GM21360 (cell line): ENCODE results near the gene BLOC1S1.
A peak's percentile ranks its signal among the peaks of the same experiment; 100 is the strongest.

Experiments
- ATAC-seq: cut with Tn5 transposase; IDR thresholded peaks from one replicate; pipeline ENCODE4 v1.9.1; 2021; ENCODE audit warnings: mild to moderate bottlenecking, moderate library complexity; ENCODE audit not compliant: unreplicated experiment

Gene BLOC1S1

DNA sequence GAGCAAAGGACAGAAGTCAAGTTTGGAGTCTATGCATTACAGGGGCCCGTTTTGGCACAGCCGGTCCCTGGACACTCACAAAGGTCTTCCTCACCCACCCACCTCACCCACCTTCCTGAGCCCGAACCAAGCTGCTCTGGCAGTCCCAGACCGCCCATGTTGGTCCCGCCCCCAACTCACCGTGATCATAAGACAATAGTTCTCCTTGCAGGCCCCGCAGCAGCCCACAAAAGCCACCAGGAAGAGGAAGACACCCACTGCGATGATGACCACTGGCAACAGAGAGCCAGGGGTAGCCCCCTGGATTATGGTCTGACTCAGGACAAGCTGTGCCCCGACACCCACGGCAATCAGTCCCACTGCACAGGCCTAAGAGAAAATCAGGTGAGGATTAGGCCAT, 11.1 kb downstream of the BLOC1S1 start:
- no peak for ATAC-seq

DNA sequence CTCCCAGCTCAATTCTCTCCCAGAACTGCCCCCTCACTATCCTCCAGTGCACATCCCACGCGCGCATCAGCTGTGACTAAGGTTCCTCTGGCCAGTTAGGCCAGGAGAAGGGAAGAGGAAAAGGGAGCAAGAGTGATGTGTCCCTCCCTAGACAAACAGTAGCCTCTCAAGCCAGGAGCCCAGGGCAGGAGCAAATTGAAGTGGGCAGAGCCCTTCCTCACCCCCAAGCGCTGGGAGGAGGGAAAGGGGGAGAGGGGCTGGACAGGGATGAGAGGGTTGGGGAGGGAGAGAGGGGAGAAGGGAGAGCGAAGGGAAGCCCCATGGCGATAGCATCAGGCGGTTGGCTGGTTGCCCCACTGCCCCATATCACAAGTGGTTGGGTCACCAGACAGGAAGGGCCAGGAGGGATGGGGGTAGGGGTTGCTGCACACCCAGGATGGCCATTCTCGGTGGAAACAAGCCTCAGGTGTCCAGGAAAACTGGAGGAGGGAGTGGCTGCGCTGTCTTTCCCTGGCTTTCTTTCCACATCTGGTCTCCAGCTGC, 11.9 kb downstream of the BLOC1S1 start:
- ATAC-seq, result no peak

DNA sequence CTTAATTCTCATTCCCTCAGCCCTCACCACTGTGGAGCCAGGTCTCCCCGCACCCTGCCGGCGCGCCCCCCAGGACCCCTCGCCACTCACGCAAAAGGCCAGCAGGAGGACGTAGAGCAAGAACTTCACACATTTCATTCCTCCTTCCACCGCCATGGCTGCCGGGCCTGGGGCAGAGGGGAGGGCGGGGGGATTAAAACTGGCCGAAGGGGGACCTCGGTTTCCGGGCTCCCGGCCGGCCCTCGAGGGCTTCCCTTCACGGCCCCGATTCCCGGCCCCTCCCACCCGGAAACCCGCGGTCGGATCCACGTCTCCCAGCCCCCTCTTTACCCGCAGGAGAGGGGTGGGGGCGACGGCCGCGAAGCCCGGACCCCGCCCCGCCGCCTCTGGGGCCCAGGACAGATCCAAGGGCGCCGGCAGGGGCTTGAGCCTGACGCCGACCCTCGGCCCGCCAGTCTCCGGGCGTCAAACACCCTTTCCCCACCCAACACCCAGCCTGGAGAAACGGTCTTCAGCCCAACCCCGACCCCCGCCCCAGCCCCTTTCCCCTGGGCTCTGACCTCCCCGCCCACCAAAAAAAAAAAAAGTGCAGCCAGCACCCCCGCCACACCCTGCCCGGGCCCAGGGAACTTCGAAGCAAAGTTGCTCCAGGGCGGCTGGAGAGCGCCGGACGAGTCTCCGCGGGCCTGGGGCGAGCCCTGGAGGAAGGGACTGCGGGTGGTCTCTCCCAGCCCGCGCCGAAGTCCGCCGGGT, 12.5 kb downstream of the BLOC1S1 start:
- peak; percentile 9 for ATAC-seq

DNA sequence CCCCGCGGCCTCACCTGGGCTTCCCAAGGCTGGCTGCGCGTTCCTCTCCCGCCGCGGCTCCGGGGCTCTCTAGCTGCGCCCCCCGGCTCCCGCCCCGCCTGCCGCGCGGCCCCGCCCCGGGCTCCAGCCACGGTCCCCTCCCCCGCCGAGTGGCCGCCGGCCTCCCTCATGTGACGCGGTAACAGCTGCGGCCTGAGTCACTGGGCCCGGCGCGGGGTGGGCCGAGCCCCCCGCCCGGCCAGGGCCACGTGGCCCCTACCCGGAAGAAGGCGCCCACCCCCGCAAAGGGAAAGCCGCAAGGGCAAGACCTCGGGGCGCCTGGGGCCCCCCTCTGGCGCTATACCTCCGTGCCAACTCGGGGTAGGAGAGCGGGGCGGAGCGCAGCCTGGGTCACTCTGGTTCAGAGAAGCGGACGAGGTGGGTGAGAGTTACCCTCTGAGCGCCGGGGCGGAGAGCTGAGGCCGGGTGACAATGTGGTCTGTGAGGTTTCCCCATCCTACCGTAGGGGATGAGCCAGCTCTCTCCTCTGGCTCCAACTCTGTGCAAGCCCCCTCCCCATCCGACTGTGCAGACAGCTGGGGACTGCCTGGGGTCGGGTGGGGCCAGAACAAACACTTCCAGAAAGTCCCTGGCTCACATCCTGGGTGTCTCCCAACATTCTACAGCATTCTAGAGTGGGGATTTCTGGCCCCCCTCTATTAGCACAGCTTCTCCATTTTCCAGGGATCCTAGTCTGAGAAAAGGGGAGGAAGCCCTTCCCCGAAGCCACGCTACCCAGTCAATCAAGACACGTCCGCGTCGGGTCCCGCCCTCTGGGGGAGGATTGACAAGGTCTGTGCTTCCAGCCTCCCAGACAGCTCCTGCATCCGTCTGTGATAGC, 13.3 kb downstream of the BLOC1S1 start, which contains the start of gene CD63:
Gene CD63, minus strand, starts transcription at position 71 of the 880 bp plus-strand sequence. CDS start 668 bp downstream, outside the sequence.
- ATAC-seq, result peak; percentile 69

DNA sequence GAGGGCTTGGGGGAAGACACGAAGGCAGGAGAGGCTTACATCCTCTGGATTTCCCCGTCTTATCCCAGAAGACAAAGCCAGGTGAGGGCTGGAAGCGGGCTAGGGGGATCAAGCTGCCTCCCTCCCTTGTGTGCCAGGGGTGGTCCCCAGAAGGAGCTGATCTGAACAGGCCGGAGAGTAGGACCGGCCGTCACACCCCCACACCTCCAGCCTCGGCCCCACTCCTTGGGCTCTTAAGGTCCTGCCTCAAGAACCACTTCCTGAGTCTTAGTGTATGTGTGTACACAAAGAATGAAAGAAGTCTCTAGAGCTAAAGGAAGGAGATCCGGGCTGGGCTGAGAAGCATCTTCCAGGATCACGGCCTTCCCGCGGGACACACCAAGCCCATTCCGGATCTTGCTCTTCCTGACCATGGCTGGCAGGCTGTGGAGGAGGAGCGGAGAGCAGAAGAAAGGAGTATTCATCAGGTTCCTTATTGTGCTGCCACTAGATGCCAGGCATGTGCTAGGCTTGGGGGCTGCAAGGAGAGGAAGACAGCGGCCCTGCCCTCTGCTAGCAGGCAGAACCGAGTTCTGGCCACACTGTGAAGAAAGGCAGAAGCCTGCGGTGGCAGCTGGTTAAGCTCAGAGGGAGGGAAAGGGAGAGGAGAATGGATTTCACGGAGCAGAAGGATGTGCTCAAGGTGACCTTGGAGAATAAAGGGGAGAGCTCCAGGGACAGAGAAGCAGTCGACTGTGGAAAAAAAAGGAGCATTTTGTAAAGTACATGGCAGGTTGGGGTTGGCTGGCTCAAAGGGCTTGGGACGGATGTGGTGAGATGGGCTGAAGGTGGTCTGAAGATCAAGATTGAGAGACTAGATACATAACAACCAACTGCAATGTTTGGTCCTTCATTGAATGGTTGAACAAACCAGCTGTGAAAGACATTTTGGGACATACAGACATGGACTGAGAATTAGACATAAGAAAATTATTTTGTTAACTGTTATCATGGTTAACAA, 14.3 kb downstream of the BLOC1S1 start:
- ATAC-seq, result peak; percentile 30

DNA sequence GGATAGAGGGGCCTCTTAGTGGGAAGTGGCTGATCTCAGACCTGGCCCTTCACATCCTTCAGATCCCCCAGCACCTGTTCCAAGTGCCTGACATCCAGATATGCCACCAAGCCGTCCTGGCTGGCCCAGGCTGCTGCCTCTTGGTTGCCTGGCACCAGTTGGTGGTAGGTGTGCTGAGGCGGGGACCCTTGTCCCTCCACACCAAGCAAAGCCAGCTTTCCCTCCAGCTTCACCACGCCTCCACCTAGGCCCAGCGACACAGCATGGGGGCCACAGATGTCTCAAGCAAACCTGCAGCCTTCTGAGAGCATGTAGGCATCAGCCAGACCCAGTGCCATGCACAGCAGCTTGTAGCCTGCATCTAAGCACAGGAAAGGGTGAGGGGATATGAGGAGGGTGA, 16.4 kb downstream of the BLOC1S1 start:
- no peak for ATAC-seq

DNA sequence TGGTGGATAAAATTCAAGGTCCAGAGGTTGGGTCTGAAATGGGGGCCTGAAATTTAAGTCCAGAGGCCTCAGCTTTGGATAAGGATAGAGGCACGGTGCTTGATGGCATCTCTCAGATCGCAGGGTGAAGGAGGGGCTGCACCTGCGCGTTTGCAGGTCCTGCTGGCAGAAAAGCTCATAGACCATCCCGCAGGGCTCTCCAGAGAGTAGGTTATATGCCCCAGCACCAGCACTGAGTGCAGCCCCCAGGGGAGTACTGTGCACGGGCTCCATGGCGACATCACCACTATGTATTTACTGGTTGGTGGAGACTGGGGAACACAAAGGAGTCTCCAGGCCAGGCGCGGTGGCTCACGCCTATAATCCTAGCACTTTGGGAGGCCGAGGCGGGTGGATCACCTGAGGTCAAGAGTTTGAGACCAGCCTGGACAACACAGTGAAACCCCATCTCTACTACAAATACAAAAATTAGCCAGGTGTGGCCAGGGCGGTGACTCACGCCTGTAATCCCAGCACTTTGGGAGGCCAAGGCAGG, 17.2 kb downstream of the BLOC1S1 start:
- ATAC-seq, result no peak

DNA sequence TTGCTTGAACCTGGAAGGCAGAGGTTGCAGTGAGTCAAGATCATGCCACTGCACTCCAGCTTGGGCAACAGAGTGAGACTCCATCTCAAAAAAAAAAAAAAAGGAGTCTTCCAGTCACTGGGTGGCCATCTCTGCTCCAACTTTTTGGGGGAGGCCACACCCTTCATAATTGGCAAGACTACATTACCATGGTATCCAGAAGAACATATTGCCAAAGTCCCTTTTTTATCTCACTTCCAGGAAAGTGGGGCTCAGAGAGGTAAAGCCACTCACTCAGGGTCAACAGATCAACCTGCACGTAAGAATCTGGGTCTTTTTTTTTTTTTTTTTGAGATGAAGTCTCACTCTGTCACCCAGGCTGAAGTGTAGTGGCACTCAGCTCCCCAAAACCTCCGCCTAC, 18.0 kb downstream of the BLOC1S1 start:
- ATAC-seq, result no peak

DNA sequence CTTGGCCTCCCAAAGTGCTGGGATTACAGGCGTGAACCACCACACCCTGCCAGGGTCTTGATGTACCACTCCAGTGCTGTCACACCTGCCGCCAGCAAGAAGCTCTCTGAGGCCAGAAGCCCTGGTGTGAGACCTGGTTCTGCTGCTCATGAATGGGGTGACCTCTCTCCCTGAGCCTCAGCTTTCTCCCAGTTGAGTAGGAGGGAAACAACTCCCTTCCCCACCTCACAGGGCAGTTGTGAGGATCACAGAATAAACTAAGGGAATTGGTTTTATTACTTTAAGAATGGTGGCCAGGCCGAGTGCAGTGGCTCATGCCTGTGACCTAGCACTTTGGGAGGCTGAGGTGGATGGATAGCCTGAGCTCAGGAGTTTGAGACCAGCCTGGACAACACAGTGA, 18.7 kb downstream of the BLOC1S1 start:
- no peak for ATAC-seq

DNA sequence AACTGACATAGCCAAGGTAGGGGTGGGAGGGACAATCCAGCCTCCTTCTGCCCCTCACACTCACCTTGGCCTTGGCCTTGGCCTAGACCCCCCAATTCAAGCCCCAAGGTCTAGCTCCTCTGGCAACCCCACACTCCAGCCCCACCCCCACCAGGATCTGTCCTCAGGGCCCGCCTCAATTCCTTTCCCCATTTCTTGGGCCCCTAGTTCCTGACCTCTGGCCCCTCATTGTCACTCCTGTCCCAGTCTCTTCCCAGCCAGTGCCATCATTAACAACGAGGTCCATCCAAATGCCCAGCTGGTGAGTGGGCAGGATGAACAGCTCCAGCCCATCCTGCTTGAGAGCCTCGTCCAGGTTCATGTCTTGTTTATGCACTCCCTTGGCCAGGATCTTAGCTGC, 20.2 kb downstream of the BLOC1S1 start:
- ATAC-seq, result no peak

DNA sequence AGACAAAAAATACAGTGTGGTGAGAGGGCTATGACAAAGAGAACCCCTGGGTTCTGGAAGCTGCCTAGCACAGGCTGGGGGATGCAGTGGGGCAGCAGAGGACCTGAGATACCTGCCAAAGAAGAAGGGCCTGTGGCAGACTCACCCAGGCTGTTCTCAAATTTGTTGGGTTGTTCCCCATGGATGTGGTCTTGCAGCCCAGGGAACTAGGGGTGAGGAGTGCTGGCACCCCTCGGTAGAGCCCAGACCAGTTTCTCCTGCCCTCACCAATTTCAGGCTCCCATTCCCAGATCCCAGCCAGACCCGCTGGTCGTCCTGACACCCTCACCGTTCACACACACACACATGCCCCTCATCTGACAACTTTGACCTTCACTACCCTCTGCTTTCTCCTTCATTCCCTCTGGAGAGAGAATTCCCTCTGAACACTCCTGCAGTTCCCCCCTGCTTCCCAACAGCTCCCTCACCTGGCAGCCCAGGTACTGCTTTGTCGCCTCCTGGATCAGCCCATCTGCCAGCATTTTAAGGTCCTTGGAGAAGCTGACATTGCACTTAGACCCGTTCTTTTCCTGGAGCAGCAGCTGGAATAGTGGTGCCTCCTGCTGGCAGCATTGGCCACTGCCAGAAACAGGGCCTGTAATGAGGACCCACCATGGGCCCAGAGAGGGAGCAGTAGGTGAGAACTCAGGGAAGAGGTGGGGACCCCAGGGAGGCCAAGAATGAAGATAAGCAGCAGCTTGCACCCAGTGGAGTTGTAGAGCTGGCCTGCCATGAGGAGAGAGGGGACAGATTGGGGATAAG, 21.1 kb downstream of the BLOC1S1 start:
- peak; percentile 47 for ATAC-seq

DNA sequence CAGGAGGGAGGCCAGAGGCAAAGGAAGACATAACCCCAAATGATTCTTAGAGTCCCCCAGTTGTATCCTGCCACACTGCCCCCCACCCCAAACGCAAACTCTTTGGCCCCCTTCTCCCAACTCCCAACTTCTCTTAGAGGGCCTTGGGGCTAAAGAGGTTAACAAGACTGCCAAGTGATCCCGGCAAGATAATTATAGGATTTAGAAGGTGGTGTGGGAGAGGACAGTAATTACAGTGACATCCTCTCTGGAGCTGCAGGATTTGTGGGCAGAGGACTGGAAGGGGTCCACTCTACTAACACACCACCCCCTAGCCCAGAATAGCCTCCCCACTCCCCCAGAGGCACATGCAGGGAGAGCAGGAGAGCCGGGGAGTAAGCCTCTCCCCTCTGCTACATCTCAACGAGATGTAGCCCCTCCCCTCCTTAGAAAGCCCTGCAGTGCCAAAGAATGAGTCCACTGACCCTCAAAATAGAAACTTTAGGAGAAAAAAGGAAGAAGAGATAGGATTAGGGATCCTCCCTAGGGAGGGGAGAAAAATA, 21.8 kb downstream of the BLOC1S1 start:
- peak; percentile 1 for ATAC-seq

DNA sequence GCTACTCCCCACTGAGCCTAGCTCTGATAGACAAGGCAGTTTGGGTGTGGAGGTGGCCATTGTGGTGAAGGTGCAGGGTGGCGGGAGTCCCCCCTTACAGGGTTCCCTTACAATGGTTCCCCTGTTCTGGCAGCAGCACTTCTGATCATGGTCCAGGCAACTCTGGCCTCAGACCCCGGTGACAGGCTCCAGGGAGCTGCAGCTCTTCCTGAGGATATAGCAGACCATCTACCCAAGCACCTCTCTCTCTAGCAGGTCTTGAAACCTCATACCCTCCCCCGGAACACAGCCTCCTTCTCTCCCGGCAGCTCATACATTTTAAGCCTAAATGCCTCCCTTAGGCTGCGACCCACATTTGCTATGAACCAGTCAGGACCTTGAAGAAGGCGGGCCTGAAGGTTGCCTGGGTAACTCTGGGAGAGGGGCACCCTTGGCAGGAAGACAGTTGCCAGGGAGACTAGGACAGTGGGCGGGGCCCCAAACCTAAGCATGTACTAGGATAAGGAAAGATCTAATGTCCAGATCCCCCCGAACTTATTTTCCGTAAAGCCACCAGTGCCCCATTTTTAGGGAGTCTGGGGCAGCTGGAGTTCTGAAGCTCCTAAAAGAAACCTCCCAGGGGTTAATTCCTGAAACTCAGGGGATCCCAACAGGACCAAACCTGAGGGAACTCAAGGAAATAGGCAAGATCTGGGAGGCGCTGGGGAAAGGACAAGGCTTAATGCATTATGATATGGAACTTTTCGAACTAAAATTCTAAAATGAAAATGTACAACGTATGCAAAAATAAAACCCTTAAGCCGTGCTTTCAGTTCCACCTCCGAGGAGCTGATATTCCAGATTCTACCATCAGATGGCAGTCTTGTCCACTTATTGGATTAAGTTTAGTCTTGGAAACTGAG, 22.5 kb downstream of the BLOC1S1 start:
- ATAC-seq, result peak; percentile 75

DNA sequence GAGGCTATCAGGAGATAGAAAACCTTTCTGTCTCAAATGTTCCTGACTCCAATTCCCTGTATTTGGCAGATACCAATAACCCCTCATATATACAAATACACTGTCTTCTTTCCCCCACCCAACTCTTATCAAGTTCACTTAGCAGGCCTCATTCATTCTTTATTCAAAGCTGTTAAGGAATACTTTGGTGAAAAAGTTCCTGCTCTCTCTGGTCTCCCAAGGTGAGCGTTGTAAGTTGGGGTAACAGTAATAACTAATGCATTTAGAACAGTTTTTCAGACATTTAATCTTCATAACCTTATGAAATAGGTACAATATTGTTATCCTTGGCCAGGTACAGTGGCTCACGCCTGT, 23.2 kb downstream of the BLOC1S1 start:
- no peak for ATAC-seq

DNA sequence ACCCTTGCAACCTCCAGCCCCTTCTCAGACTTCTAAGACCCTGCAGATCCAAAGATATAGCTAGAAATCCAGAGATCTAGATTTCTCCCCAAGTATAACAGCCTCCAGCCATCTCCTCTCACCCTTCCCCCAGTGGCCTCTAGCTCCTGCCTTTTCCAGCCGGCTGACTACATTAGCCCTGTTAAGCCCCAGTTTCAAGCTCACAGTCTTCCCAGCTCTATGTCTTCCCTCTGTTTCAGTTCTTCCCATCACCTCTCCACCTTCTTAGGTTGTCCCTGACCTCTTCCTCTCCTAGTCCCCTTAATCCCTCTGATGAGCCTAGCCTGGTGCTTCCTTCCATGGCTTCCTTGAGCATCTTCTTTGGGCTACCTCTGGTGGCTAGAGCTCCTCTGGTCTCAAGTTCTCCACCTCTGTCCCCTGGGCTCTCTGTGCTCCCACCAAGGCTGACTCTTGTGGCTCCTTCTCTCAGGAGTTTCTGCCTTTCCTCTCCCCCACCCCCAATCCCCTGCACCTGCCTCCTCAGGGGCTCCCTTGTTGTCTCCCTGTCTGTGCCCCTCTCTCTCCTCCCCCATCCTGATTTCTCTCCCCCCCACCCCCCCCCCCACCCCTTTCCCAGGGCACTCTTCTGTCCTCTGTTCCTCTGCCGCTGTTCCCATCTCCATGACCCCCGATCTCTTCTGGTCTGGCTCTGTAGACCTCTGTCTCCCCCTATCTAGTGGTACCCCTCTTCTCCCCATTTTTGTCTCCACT, 26.3 kb downstream of the BLOC1S1 start:
- ATAC-seq, result no peak

DNA sequence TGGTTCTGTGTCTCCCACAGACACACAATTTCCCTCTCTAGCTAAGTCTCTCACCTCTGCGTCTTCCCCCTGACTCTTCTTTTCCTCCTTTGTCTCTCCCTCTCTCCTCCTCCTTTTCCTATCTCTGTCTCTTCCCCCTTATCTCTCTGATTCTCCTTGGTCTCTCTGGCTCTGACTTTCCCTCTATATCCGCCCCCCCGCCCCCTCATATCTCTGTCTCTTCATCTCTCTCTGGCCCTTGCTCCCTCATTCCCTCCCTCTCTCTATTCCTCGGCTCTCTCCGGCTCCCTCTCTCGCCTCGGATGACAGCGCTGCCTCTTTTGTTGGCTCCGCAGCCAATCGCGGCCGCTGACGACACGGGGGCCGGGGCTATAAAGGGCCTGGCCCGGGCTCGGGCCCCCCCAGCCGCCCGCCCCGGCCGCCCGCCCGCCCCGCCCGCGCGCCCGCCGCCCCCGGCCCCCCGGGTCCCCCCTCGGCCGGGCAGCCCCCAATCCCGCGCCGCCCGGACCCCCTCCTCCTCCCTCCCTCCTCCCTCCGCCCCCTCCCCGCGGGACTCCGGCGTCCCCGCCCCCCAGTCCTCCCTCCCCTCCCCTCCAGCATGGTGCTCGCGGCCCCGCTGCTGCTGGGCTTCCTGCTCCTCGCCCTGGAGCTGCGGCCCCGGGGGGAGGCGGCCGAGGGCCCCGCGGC, 27.0 kb downstream of the BLOC1S1 start, which contains the start of gene GDF11:
Gene GDF11, plus strand, starts transcription at position 404 of the 687 bp plus-strand sequence. Its CDS starts 195 bp downstream, at position 599.
- peak; percentile 28 for ATAC-seq
